Right renal cortex interstitium (tissue), 3 donors: Measurements from ENCODE around the gene CHIA. TPM values are rescaled to one million over a fixed set of nuclear protein-coding genes. Genes with fewer than 3 reads are reported as not detected.
"Not testable (repeated sequence)": the region's sequence is repeated elsewhere in the genome, so short reads cannot be mapped to it uniquely, and the experiment has no call there.

Experiments used
- DNase-seq, 3 donors: peaks; one replicate each; pipeline ENCODE4 v3.0.0-alpha.2; 2013; ENCODE audit warnings: low read depth in 3 of 3, low spot score in 2 of 3
- polyA plus RNA-seq, 3 donors: library from polyadenylated mRNA; unstranded; fragments of 120-200 nt; gene quantifications; one replicate each; pipeline ENCODE4 v1.2.1, GENCODE V29; 2013; ENCODE audit not compliant: insufficient read length in 3 of 3

The CHIA gene
- polyA plus RNA-seq, 3 donors: not detected

- not testable (repeated sequence) for DNase-seq
Observed at GRCh38 chr1:111360257-111360656, 69.6 kb downstream of the CHIA start.

DNA sequence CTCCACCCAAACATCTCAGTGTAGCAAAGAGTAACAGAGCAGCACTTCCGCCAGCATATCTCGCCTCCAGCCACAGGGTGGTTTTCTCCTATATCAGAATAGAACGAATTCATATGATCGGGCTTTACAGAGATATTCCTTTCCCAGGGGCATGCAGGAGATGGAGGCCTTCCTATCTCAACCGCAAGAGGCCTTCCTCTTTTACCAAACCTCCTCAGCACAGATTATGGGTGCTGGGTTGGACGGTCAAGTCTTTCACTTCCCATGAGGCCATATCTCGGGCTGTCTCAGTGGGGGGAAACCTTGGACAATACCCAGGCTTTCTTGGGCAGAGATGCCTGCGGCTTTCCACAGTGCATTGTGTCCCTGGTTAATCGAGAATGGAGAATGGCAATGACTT is 71.1 kb downstream of the CHIA start:
- no peak for DNase-seq

DNA sequence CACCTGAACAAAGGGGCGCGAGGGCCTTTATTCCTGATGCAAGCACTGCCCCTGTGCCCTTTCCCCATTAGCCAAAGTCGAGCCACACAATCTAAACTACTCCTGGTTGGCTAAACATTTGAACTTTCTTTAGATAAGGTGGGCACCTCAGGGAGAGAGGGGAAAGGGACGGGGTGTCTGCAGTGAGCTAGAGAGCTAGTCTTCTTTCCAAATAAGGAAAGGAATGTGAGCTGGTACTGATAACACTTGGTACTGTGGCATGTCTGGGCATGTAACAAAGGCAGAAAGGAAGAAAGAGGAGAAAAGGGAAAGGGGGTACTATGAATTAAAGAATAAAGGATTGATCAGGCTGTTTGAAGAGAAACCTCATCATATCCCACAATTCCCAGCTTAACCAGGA is 74.0 kb downstream of the CHIA start:
- no peak for DNase-seq

DNA sequence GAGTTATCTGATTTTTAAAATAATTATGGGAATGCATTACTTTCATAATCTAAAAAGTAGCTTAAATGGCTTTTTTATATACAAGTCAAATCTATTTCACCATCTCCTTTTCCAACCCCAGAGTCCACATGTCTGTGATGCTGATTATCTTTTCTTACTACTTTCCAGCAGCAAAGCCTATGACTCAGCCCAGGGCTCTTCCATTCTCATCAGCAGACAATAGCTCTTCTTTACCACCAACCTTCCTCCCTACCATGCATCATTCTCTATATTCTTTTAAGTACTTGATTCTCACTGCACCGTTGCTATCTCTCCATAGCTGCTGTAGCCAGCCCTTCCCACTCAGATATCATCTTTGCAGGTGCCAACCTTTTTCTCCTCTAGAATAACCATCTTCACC is 75.6 kb downstream of the CHIA start:
- no peak for DNase-seq

DNA sequence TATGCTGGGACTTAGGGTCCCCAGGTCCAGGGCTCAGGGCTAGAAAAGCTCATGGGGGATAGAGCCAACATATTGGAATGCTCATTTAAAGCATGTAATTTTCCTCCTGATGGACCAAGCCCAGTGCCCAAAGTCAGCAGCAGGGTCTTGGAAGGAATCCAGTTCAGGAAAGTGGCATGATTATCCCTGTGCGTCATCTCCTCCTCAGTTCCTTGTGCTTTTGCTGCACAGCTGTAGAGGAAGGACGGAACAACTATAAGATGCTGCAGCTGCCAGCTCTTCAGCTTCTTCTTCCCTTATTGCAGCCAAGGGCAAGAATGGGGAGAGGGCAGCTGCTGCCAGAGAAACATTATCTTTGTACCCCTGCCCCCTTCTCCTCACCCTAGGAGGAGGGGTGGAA is 78.5 kb downstream of the CHIA start:
- DNase-seq: no peak

DNA sequence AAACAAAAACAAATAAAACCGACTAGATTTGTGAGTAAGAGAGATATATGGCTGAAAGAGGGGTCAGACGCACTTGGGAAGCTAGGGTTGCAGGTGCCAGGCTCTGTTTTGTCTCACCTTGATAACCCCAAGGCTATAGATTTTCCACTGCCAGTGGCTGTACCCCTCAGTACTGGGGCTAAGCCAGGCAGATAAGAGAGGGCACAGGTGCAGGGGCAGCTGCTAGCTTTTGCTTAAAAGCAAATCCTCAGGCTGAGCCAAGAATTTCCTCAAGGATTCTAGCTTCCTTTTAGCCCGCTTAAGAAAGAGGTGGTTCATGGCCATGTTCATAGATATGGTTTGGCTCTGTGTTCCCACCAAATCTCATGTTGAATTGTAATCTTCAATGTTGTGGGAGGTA is 79.0 kb downstream of the CHIA start:
- DNase-seq: no peak

Other genes starting within 250 kb of the CHIA start
- 10 to 100 TPM; 78.4 to 81.9 (median 79.7) TPM for gene DRAM2, start 150.8 kb upstream of the CHIA start, polyA plus RNA-seq
- gene CEPT1, start 150.6 kb upstream of the CHIA start, polyA plus RNA-seq: 10 to 100 TPM; 47.5 to 48.6 (median 48.0) TPM
- gene DENND2D, start 90.2 kb upstream of the CHIA start, polyA plus RNA-seq: 10 to 100 TPM; 15.3 to 17.7 (median 16.3) TPM
- gene CHI3L2, start 63.1 kb upstream of the CHIA start, polyA plus RNA-seq: under 1 TPM; 0.24 to 0.33 (median 0.26) TPM
- 1 to 10 TPM; 2.9 to 4.0 (median 3.7) TPM for gene OVGP1, start 136.9 kb downstream of the CHIA start, polyA plus RNA-seq
- gene WDR77, start 158.4 kb downstream of the CHIA start, polyA plus RNA-seq: 10 to 100 TPM; 41.3 to 45.4 (median 42.1) TPM
- gene ATP5PB, start 158.6 kb downstream of the CHIA start, polyA plus RNA-seq: 100 to 1,000 TPM; 438 to 460 (median 449) TPM
- gene C1orf162, start 183.1 kb downstream of the CHIA start, polyA plus RNA-seq: 1 to 10 TPM; 3.5 to 4.2 (median 3.7) TPM
- under 1 TPM; 0.44 to 0.89 (median 0.55) TPM for gene ADORA3, start 212.8 kb downstream of the CHIA start, polyA plus RNA-seq
- gene TMIGD3, start 212.8 kb downstream of the CHIA start, polyA plus RNA-seq: 1 to 10 TPM; 1.1 to 1.8 (median 1.2) TPM